H1 (cell line): ENCODE data around the gene GAD2. TPM values are rescaled to one million over a fixed set of nuclear protein-coding genes. Genes with fewer than 3 reads are reported as not detected.

Source experiments
- CTCF ChIA-PET: fragments of 300-600 bp; sonication (Branson Sonifier 250); formaldehyde crosslinking; loops from one replicate; lab custom pipeline; 2021; ENCODE audit not compliant: partially characterized antibody; lab: Charles Lee
- POLR2A ChIA-PET: fragments of 300-600 bp; sonication (Branson Sonifier 250); formaldehyde crosslinking; loops from one replicate; lab custom pipeline; 2021; ENCODE audit warnings: inconsistent platforms; ENCODE audit not compliant: partially characterized antibody; lab: Charles Lee
- DNase-seq, 2 experiments: peaks; one replicate each; pipeline versions ENCODE4 v3.0.0 to v3.0.0-alpha.2; 2010 to 2022; ENCODE audit warnings: low spot score in 2 of 2, low read depth in 1 of 2, mixed read lengths in 1 of 2
- FAIRE-seq: peaks from 2 replicates; lab custom pipeline; 2011; peaks lifted over from hg19 to GRCh38; lab: Jason Lieb, UNC
- H2AFZ ChIP-seq: 2 replicates; pipeline ENCODE4 v1.8.1; 2012; ENCODE audit warnings: low read length, inconsistent platforms
- H2AK5ac ChIP-seq: 2 replicates; pipeline ENCODE4 v1.6.1; 2013; ENCODE audit warnings: low read depth, low read length
- H2BK120ac ChIP-seq: replicated peaks from 2 replicates; pipeline ENCODE3; 2013; ENCODE audit warnings: low read depth, low read length, inconsistent platforms
- H2BK12ac ChIP-seq: 2 replicates; pipeline ENCODE4 v1.6.1; 2013; ENCODE audit warnings: low read depth, low read length
- H2BK15ac ChIP-seq: 2 replicates; pipeline ENCODE4 v1.6.1; 2013; ENCODE audit warnings: low read length
- H2BK20ac ChIP-seq: 2 replicates; pipeline ENCODE4 v1.6.1; 2013; ENCODE audit warnings: low read length
- H2BK5ac ChIP-seq: 2 replicates; pipeline ENCODE4 v1.6.1; 2013; ENCODE audit warnings: low read depth, low read length
- H3K14ac ChIP-seq: 2 replicates; pipeline ENCODE4 v1.6.1; 2013; ENCODE audit warnings: inconsistent platforms; ENCODE audit not compliant: insufficient read length
- H3K18ac ChIP-seq: 2 replicates; pipeline ENCODE4 v1.6.1; 2013; ENCODE audit warnings: low read length; ENCODE audit errors: extremely low read depth
- H3K23ac ChIP-seq: 2 replicates; pipeline ENCODE4 v1.6.1; 2013; ENCODE audit warnings: inconsistent platforms; ENCODE audit not compliant: insufficient read length
- H3K23me2 ChIP-seq: 2 replicates; pipeline ENCODE4 v1.6.1; 2013; ENCODE audit warnings: low read depth, low read length
- H3K27ac ChIP-seq: 2 replicates; pipeline ENCODE4 v1.6.1; 2011; ENCODE audit warnings: low read depth, low read length, inconsistent platforms
- H3K27me3 ChIP-seq, 4 experiments: replicated peaks in 1 of 4; 1 replicate in 1 of 4; 2 replicates in 3 of 4; pipeline versions ENCODE4 v1.6.1 to v1.8.1; 2011 to 2013; ENCODE audit warnings: low read length in 3 of 4, mild to moderate bottlenecking in 3 of 4, inconsistent platforms in 2 of 4, mixed read lengths in 2 of 4, moderate library complexity in 1 of 4; ENCODE audit not compliant: control insufficient read depth in 3 of 4, insufficient read depth in 3 of 4; ENCODE audit errors: extremely low read depth in 1 of 4
- H3K36me3 ChIP-seq, 4 experiments: 2 replicates each; pipeline versions ENCODE4 v1.6.1 to v1.8.1; 2011 to 2013; ENCODE audit warnings: mild to moderate bottlenecking in 4 of 4, low read length in 3 of 4, moderate library complexity in 2 of 4, control low read depth in 1 of 4, inconsistent platforms in 1 of 4; ENCODE audit not compliant: insufficient read depth in 4 of 4, control insufficient read depth in 2 of 4
- H3K4ac ChIP-seq: replicated peaks from 2 replicates; pipeline ENCODE3; 2013; ENCODE audit warnings: low read length, low read depth, mixed read lengths, inconsistent platforms; ENCODE audit not compliant: insufficient read length
- H3K4me1 ChIP-seq, 4 experiments: replicated peaks in 1 of 4; 1 replicate in 1 of 4; 2 replicates in 3 of 4; pipeline versions ENCODE4 v1.6.1 to v1.8.1; 2011 to 2013; ENCODE audit warnings: low read length in 3 of 4, inconsistent platforms in 2 of 4, mixed read lengths in 1 of 4; ENCODE audit not compliant: insufficient read depth in 4 of 4, control insufficient read depth in 3 of 4
- H3K4me2 ChIP-seq, 2 experiments: 2 replicates each; pipeline versions ENCODE4 v1.6.1 to v1.8.1; 2011 to 2013; ENCODE audit warnings: low read depth in 2 of 2, low read length in 2 of 2, control low read depth in 1 of 2, inconsistent platforms in 1 of 2, mild to moderate bottlenecking in 1 of 2; ENCODE audit not compliant: insufficient read depth in 1 of 2
- H3K4me3 ChIP-seq, 4 experiments: fragments of 200-600, 300-600 bp in 1 of 4; sonication (generic), shearing (Covaris generic), sonication (Bioruptor Twin) in 1 of 4; 2 replicates each; pipeline versions ENCODE4 v1.5.1 to v1.8.1; 2011 to 2016; ENCODE audit warnings: low read length in 4 of 4, low read depth in 3 of 4, control low read depth in 2 of 4, inconsistent platforms in 2 of 4, mild to moderate bottlenecking in 2 of 4, mixed read lengths in 1 of 4, moderate library complexity in 1 of 4; ENCODE audit not compliant: insufficient read depth in 2 of 4; ENCODE audit errors: extremely low read depth in 1 of 4
- H3K56ac ChIP-seq: replicated peaks from 2 replicates; pipeline ENCODE3; 2013; ENCODE audit warnings: low read depth, mild to moderate bottlenecking, mixed read lengths, low read length, inconsistent platforms; ENCODE audit not compliant: insufficient read length
- H3K79me1 ChIP-seq: 2 replicates; pipeline ENCODE4 v1.6.1; 2013; ENCODE audit warnings: low read depth, low read length, control low read depth
- H3K79me2 ChIP-seq, 2 experiments: 2 replicates each; pipeline versions ENCODE4 v1.6.1 to v1.8.1; 2012 to 2013; ENCODE audit warnings: low read length in 2 of 2, mild to moderate bottlenecking in 2 of 2, inconsistent platforms in 1 of 2; ENCODE audit not compliant: insufficient read depth in 2 of 2, control insufficient read depth in 1 of 2
- H3K9ac ChIP-seq, 4 experiments: replicated peaks in 1 of 4; 1 replicate in 1 of 4; 2 replicates in 3 of 4; pipeline versions ENCODE4 v1.6.1 to v1.8.1; 2011 to 2013; ENCODE audit warnings: low read depth in 3 of 4, low read length in 3 of 4, control low read depth in 2 of 4, mild to moderate bottlenecking in 2 of 4, moderate library complexity in 2 of 4, inconsistent platforms in 1 of 4; ENCODE audit errors: extremely low read depth in 1 of 4
- H3K9me3 ChIP-seq, 2 experiments: 2 replicates each; pipeline versions ENCODE4 v1.6.1 to v1.8.1; 2012 to 2013; ENCODE audit warnings: mild to moderate bottlenecking in 2 of 2, moderate library complexity in 2 of 2, control low read depth in 1 of 2, inconsistent platforms in 1 of 2, low read depth in 1 of 2, low read length in 1 of 2, mixed read lengths in 1 of 2; ENCODE audit not compliant: insufficient read depth in 2 of 2
- H4K20me1 ChIP-seq, 2 experiments: replicated peaks in 1 of 2; 2 replicates each; pipeline versions ENCODE3 to v1.8.1; 2011 to 2013; ENCODE audit warnings: inconsistent platforms in 2 of 2, low read length in 2 of 2, mild to moderate bottlenecking in 1 of 2; ENCODE audit not compliant: insufficient read depth in 2 of 2, control insufficient read depth in 1 of 2
- H4K5ac ChIP-seq: 2 replicates; pipeline ENCODE4 v1.6.1; 2013; ENCODE audit warnings: low read length, low read depth, mixed read lengths, inconsistent platforms; ENCODE audit not compliant: insufficient read length
- H4K8ac ChIP-seq: 2 replicates; pipeline ENCODE4 v1.8.0; 2013; ENCODE audit warnings: mild to moderate bottlenecking, moderate library complexity, low read length, inconsistent platforms; ENCODE audit not compliant: insufficient read depth; ENCODE audit errors: extremely low read depth
- H4K91ac ChIP-seq: replicated peaks from 2 replicates; pipeline ENCODE3; 2013; ENCODE audit warnings: low read length, mixed read lengths, inconsistent platforms; ENCODE audit not compliant: insufficient read length
- CHD1 ChIP-seq: IDR thresholded peaks from 2 replicates; pipeline ENCODE4 v1.6.1; 2012; ENCODE audit warnings: low read depth, low read length, improper control_type of control experiment
- CHD2 ChIP-seq: IDR thresholded peaks from 2 replicates; pipeline ENCODE4 v1.6.1; 2012; ENCODE audit warnings: low read length, improper control_type of control experiment
- CTBP2 ChIP-seq: IDR thresholded peaks from 2 replicates; pipeline ENCODE4 v1.7.0; 2011; ENCODE audit warnings: borderline replicate concordance, mild to moderate bottlenecking, moderate library complexity, mixed read lengths, low read length; ENCODE audit not compliant: insufficient read depth, insufficient read length
- GABPA ChIP-seq: IDR thresholded peaks from 2 replicates; pipeline ENCODE4 v1.6.1; 2011; ENCODE audit warnings: mild to moderate bottlenecking, low read length, moderate library complexity, borderline replicate concordance; ENCODE audit not compliant: insufficient read depth
- KDM4A ChIP-seq: IDR thresholded peaks from one replicate; pipeline ENCODE4 v1.7.1; 2012; ENCODE audit warnings: low read depth, mild to moderate bottlenecking, moderate library complexity, low read length, inconsistent platforms; ENCODE audit not compliant: severe bottlenecking
- RBBP5 ChIP-seq: IDR thresholded peaks from 2 replicates; pipeline ENCODE4 v1.7.1; 2012; ENCODE audit warnings: low read depth, mild to moderate bottlenecking, inconsistent platforms, low read length, moderate library complexity, borderline replicate concordance
- SIRT6 ChIP-seq: IDR thresholded peaks from one replicate; pipeline ENCODE4 v1.7.1; 2012; ENCODE audit warnings: low read length, inconsistent platforms
- SUZ12 ChIP-seq: fragments of 200-600 bp; sonication (generic); IDR thresholded peaks from 2 replicates; pipeline ENCODE4 v1.6.1; 2012; ENCODE audit warnings: mild to moderate bottlenecking, inconsistent platforms, low read length, moderate library complexity, mixed read lengths
- TAF7 ChIP-seq: optimal IDR thresholded peaks from 2 replicates; pipeline ENCODE3; 2011; ENCODE audit warnings: low read depth, mild to moderate bottlenecking, inconsistent platforms, low read length, moderate library complexity, borderline replicate concordance
- TEAD4 ChIP-seq: IDR thresholded peaks from 2 replicates; pipeline ENCODE4 v1.6.1; 2012; ENCODE audit warnings: low read depth, low read length, inconsistent platforms, mixed read lengths
- WGBS, 2 experiments: shearing (Covaris generic) in 1 of 2; methylation state at CpG; one replicate each; pipeline versions ENCODE4 v1.1.6 to v1.1.7; 2013 to 2015; ENCODE audit warnings: low lambda C conversion rate in 2 of 2, mixed read lengths in 2 of 2, inconsistent platforms in 1 of 2, low coverage in 1 of 2, missing lambda C conversion rate in 1 of 2; ENCODE audit not compliant: insufficient replicate concordance in 2 of 2, insufficient coverage in 1 of 2, insufficient read length in 1 of 2; ENCODE audit errors: extremely low coverage in 1 of 2, missing lambda C conversion rate in 1 of 2; 5-methylcytosine and 5-hydroxymethylcytosine counted together
- long read RNA-seq, 2 experiments: library from RNA in 1 of 2; library from capped mRNA in 1 of 2; stranded (forward); transcript quantifications; one replicate each; pipeline ENCODE4 v2.0.0, GENCODE V29; 2021; ENCODE audit warnings: inconsistent platforms in 1 of 2
- polyA minus RNA-seq, 3 experiments: library from RNA; depleted of rRNA, polyadenylated mRNA; stranded (reverse); fragments of >200 nt; gene quantifications; 1 replicate in 2 of 3; 2 replicates in 1 of 3; pipeline ENCODE4 v1.2.3, GENCODE V29; 2011
- polyA plus RNA-seq, 7 experiments: library from polyadenylated mRNA; depleted of rRNA in 3 of 7; stranded (reverse) in 5 of 7; unstranded in 2 of 7; fragments of >200 nt in 5 of 7; fragments of 200-250 nt in 2 of 7; gene quantifications; 1 replicate in 5 of 7; 2 replicates in 1 of 7; 4 replicates in 1 of 7; pipeline versions ENCODE4 v1.2.1 to v1.2.3, GENCODE V29; 2011 to 2013; ENCODE audit warnings: missing spikeins in 2 of 7, mixed read lengths in 2 of 7
- total RNA-seq: library from RNA; stranded (reverse); fragmentation: NEBNext Ultra II Directional; extraction: Animal tissue kit (Norgen Biotek cat#: 25700); gene quantifications from 2 replicates; pipeline ENCODE4 v1.2.1, GENCODE V29; 2021

Gene GAD2
- total RNA-seq: 0.27 and 0.47 TPM in 2 replicates
- polyA plus RNA-seq (2011; rRNA removed): 0.30 and 0.46 TPM in 2 replicates
- polyA plus RNA-seq (2011; cell fraction: cytosol; rRNA removed): 0.31 TPM
- polyA plus RNA-seq (2011; cell fraction: nucleus; rRNA removed): 0.36 TPM
- 0.03 to 0.66 TPM (median 0.20 TPM) in 4 replicates for polyA plus RNA-seq (2012, experiment 1 of 2)
- polyA plus RNA-seq (2012, experiment 2 of 2): 0.31 TPM
- polyA plus RNA-seq (2013, experiment 1 of 2): 1.6 TPM
- 0.94 TPM for polyA plus RNA-seq (2013, experiment 2 of 2)
- polyA minus RNA-seq (2011; rRNA and poly(A)+ RNA removed): not detected in 2 replicates
- polyA minus RNA-seq (2011; cell fraction: cytosol; rRNA and poly(A)+ RNA removed): not detected
- polyA minus RNA-seq (2011; cell fraction: nucleus; rRNA and poly(A)+ RNA removed): not detected
- long read RNA-seq, experiment 1: 0 reads
- long read RNA-seq, experiment 2: 0 reads

GRCh38 chr10:26216585-26217395 is at the start of gene GAD2:
GAD2 (plus strand) TSS chr10:26216774; CDS start chr10:26216810, 36 bp downstream.
- Histone ChIP-seq H3K9ac (no peak within 1 kb of the TSS), H4K20me1 (peaks cover 0 to 2% of the 10 kb centered on the region in 2 experiments), H4K91ac (peak within 1 kb of the TSS; percentile 35), H3K79me1 (no peaks in the 10 kb centered on the region), H3K36me3 (no peaks in the 10 kb centered on the region), H2BK120ac (no peak within 1 kb of the TSS), H4K5ac (no peak within 1 kb of the TSS), H4K8ac (peak within 1 kb of the TSS; percentile 70; the same call in 1 of the 2 replicates), H3K79me2 (no peaks in the 10 kb centered on the region), H3K27me3 (peaks cover 57 to 92% (median 80%) of the 10 kb centered on the region in 4 experiments), H3K14ac (no peak within 1 kb of the TSS), H2BK20ac (peak within 1 kb of the TSS; percentile 93), H2BK12ac (peak within 1 kb of the TSS; percentile 75; the same call in 1 of the 2 replicates), H2AK5ac (no peak within 1 kb of the TSS), H3K23me2 (peaks cover 38% of the 10 kb centered on the region), H3K18ac (peak within 1 kb of the TSS; percentile 87), H3K27ac (no peak within 1 kb of the TSS), H3K23ac (no peak within 1 kb of the TSS), H2BK5ac (peak within 1 kb of the TSS; percentile 95; the same call in 1 of the 2 replicates), H2AFZ (no peak within 1 kb of the TSS; the same call in 1 of the 2 replicates), H3K4me2 (peak within 1 kb of the TSS; percentile 92 to 98), H3K56ac (peak within 1 kb of the TSS; percentile 3), H3K9me3 (no peaks in the 10 kb centered on the region), H3K4me3 (peak within 1 kb of the TSS; percentile 33 to 68 (median 54)), H2BK15ac (no peak within 1 kb of the TSS), H3K4me1 (peaks cover 17 to 43% (median 26%) of the 10 kb centered on the region in 4 experiments), H3K4ac (no peak within 1 kb of the TSS)
- ChIA-PET POLR2A (no interaction called here), CTCF (interaction anchor here (0.7 to 1.2 kb wide), 4 partner anchors 27 to 1070 kb away, joined by 3 to 5 read pairs (median 3); no protein-coding TSS in a partner anchor)
- 2% methylated on average over 44 of the region's 60 CpGs; no CpG with 5 or more reads in 1 of the 2 experiments for WGBS, 2 experiments
- DNase-seq: peak in 1 of 2 experiments; percentile 66
- FAIRE-seq: no peak
- TF ChIP-seq TAF7: peak; percentile 2
- TF ChIP-seq SUZ12: peak; percentile 80
- TF ChIP-seq RBBP5: no peak
- TF ChIP-seq TEAD4: no peak
- no peak for TF ChIP-seq SIRT6
- TF ChIP-seq CTBP2: peak; percentile 33
- TF ChIP-seq GABPA: no peak
- peak; percentile 14 for TF ChIP-seq KDM4A
- no peak for TF ChIP-seq CHD2
- TF ChIP-seq CHD1: no peak
